Activated CD8-positive, alpha-beta T cell treated with anti-CD3 and anti-CD28 coated beads for 36 hours (primary cell): ENCODE data around the gene COL18A1. TPM values are rescaled to one million over a fixed set of nuclear protein-coding genes. Genes with fewer than 3 reads are reported as not detected.

Experiments used
- ATAC-seq: fragments of 200-7000 bp; cut with Tn5 transposase; one replicate; pipeline ENCODE4 v1.10.0; 2021; ENCODE audit warnings: mild to moderate bottlenecking, moderate library complexity
- CTCF ChIA-PET: fragments of 350-600 bp; sonication (Branson Sonifier 250); formaldehyde crosslinking; loops from one replicate; lab custom pipeline; 2021; ENCODE audit warnings: antibody characterized with exemption; lab: Charles Lee
- POLR2A ChIA-PET: fragments of 350-600 bp; sonication (Branson Sonifier 250); formaldehyde crosslinking; loops from one replicate; lab custom pipeline; 2021; ENCODE audit warnings: antibody characterized with exemption; lab: Charles Lee
- DNase-seq: peaks from one replicate; pipeline ENCODE4 v3.0.0-alpha.2; 2020
- H3K27ac Mint-ChIP-seq: one replicate; pipeline ENCODE4 v1.8.0; 2021; ENCODE audit warnings: mild to moderate bottlenecking, mixed read lengths
- H3K27me3 Mint-ChIP-seq: one replicate; pipeline ENCODE4 v1.8.0; 2021; ENCODE audit warnings: mixed read lengths
- H3K36me3 Mint-ChIP-seq: one replicate; pipeline ENCODE4 v1.8.0; 2021; ENCODE audit warnings: low read depth, mixed read lengths
- H3K4me1 Mint-ChIP-seq: one replicate; pipeline ENCODE4 v1.8.0; 2021; ENCODE audit warnings: low read depth, mixed read lengths
- H3K4me3 Mint-ChIP-seq: one replicate; pipeline ENCODE4 v1.8.0; 2021; ENCODE audit warnings: mild to moderate bottlenecking, moderate library complexity, mixed read lengths
- H3K9me3 Mint-ChIP-seq: one replicate; pipeline ENCODE4 v1.8.0; 2021; ENCODE audit warnings: mixed read lengths
- intact Hi-C: fragments of 100-400 bp; cut with micrococcal nuclease; formaldehyde crosslinking; loops from one replicate; pipeline ENCODE4 v1.10.0; 2022
- total RNA-seq, 2 experiments: library from RNA; stranded (reverse); gene quantifications; one replicate each; pipeline ENCODE4 v1.2.3, GENCODE V29; 2021
- TF ChIP-seq, protein P1 (sequence below): fragments of 200-600 bp; IDR thresholded peaks from one replicate; pipeline ENCODE4 v1.8.0; 2022; ENCODE audit warnings: antibody characterized with exemption, mild to moderate bottlenecking

Gene COL18A1
- total RNA-seq, 2 experiments from 2014 or later, result 9.4 to 9.7 TPM

DNA sequence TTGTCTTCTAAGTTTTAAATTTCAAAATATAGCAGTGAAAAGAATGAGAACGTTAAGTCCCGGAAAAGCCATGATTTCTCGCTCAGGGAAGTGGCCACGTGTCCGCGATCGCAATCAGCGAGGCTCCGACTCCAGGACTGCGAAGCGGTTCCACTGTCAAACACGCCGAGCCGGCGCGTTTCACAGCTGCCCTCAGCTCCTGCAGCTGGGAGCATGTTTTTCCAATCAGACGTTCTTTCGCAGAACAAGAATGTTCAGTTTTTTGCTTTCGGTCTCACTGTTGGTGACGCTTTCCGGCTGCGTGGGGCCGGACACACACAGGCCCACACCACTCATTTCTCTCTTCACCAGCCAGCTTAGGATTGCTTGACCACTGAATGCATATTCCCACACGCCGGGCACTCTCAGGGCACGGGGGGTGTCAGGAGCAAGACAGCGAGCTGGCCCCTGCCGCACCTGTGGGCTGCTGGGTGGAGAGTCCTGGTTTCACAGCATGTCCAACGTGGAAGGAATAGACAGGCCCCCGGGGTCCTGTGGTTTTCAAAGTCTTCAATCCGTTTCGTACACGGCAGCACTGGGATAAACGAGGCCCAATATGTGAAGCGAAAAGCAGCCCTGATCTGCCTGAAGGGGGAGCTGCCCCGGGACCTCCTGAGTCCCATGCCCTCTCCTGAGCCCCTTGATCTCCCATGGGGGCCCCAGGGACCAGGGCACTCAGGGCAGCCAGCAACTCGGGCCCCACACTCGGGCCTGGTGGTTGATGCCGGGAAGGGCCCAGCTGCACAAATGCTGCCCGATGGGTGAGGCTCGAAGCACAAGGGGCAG lies 47.3 kb upstream of the COL18A1 start:
- DNase-seq (no peak), ATAC-seq (no peak)
- TF ChIP-seq, protein P1, sequence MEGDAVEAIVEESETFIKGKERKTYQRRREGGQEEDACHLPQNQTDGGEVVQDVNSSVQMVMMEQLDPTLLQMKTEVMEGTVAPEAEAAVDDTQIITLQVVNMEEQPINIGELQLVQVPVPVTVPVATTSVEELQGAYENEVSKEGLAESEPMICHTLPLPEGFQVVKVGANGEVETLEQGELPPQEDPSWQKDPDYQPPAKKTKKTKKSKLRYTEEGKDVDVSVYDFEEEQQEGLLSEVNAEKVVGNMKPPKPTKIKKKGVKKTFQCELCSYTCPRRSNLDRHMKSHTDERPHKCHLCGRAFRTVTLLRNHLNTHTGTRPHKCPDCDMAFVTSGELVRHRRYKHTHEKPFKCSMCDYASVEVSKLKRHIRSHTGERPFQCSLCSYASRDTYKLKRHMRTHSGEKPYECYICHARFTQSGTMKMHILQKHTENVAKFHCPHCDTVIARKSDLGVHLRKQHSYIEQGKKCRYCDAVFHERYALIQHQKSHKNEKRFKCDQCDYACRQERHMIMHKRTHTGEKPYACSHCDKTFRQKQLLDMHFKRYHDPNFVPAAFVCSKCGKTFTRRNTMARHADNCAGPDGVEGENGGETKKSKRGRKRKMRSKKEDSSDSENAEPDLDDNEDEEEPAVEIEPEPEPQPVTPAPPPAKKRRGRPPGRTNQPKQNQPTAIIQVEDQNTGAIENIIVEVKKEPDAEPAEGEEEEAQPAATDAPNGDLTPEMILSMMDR, result no peak
- ChIA-PET CTCF (no interaction called here), POLR2A (no interaction called here)
- no peaks in the 10 kb centered on the region for H3K9me3 Mint-ChIP-seq
- H3K36me3 Mint-ChIP-seq, result no peaks in the 10 kb centered on the region
- H3K27ac Mint-ChIP-seq, result no peak overlapping the region
- H3K4me1 Mint-ChIP-seq, result peaks cover 6% of the 10 kb centered on the region
- intact Hi-C loops, result no loop called here
- peaks cover 20% of the 10 kb centered on the region for H3K27me3 Mint-ChIP-seq
- H3K4me3 Mint-ChIP-seq, result no peak overlapping the region

DNA sequence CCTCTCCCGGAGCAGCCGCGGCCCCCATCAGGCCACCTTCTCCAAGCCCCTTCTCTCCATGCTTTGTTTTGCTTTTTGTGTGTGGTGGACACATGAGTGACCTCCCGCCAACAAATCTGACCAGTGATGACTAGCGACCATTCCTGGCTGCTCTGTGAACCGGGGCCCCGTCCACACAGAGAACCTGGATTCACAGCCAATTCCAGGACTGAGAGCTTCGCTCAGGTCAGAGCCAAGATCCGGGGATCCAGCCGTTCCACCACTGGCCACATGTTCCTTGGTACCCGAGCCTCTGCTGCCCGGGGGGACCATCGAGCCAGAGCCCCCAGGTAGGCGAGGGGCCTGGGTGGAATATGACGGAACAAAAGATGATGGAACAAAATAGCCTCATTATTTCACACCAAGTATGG lies 46.7 kb upstream of the COL18A1 start:
- no peak for ATAC-seq
- Mint-ChIP-seq H3K4me3 (no peak overlapping the region), H3K36me3 (no peaks in the 10 kb centered on the region), H3K4me1 (peaks cover 6% of the 10 kb centered on the region), H3K27me3 (peaks cover 20% of the 10 kb centered on the region), H3K9me3 (no peaks in the 10 kb centered on the region), H3K27ac (no peak overlapping the region)
- TF ChIP-seq, protein P1, result no peak
- no peak for DNase-seq
- ChIA-PET POLR2A (no interaction called here), CTCF (no interaction called here)
- intact Hi-C loops, result no loop called here

DNA sequence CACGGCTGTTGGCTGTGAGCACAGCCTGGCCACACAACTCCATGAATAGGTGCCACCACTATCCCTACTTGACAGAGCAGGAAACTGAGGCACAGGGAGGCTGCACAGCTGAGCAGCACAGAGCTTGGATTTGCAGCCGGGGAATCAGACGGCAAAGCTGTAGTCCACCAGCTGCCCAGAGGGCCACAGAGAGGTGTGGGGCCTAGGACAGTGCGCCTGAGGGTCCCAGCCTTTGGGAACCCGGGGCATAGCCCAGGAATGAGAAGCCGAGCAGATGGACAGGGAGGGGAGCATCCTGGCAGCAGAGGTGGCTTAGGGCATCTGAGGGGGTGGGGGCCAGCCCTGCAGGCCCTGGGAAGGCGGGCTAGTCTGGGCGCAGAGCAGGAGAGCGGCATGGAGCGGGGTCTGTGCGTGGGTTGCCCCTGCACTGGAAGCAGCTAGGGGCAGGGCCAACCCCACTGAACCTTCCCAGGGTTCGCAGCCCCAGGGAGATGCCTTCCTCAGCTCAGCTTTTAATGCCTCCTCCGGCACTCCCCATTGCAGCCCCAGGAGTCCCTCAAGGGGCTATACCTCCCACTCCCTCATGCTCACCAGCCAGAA lies 46.2 kb upstream of the COL18A1 start:
- ChIA-PET CTCF (no interaction called here), POLR2A (interaction anchor here (0.6 kb wide), 1 partner anchor 40 kb away, joined by 3 read pairs; no protein-coding TSS in a partner anchor)
- H3K27me3 Mint-ChIP-seq, result peaks cover 18% of the 10 kb centered on the region
- ATAC-seq (no peak), DNase-seq (no peak)
- H3K27ac Mint-ChIP-seq, result no peak overlapping the region
- peaks cover 7% of the 10 kb centered on the region for H3K4me1 Mint-ChIP-seq
- intact Hi-C loops, result no loop called here
- H3K4me3 Mint-ChIP-seq, result no peak overlapping the region
- no peaks in the 10 kb centered on the region for H3K36me3 Mint-ChIP-seq
- no peaks in the 10 kb centered on the region for H3K9me3 Mint-ChIP-seq
- TF ChIP-seq, protein P1, result no peak

DNA sequence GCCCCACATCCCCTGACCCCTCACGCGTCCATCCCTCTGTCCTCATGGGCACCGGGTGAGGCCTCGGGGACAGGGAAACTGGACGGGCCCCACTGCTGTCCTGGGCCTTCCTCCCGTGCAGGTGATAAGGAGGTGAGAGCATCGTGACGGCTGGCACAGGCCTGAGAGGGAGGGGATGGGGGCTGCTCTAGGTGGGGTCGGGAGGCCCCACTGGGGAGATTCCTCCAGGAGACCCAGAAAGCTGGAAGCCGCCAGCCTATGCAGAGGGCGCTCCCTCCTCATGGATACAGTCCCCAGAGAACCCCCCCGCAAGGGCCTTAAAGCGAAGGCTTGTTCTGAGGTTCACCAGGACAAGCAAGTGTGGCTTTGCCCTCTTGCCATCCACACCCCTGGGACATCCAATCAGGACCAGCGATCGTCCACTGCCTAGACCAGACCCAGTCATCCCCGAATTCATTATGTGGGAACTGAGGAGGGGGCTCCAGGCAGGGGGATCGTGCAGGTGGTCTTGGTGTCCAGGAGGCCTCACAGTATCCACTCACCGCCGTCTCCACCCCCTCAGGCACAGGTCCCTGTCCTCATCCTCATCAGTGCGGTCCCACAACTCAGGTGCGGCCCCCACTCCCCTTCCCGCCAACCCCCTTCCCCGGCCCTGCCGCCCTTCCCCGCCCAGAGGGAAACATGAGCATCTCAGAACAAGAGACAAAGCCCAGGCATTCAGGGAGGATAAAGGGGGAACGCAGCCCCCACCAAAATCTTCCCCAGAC lies 45.3 kb upstream of the COL18A1 start:
- Mint-ChIP-seq H3K36me3 (no peaks in the 10 kb centered on the region), H3K27ac (no peak overlapping the region), H3K27me3 (peaks cover 21% of the 10 kb centered on the region), H3K9me3 (no peaks in the 10 kb centered on the region), H3K4me1 (peaks cover 13% of the 10 kb centered on the region), H3K4me3 (no peak overlapping the region)
- no peak for DNase-seq
- CTCF ChIA-PET, result no interaction called here
- ATAC-seq, result no peak
- intact Hi-C loops, result no loop called here
- TF ChIP-seq, protein P1, result no peak
- POLR2A ChIA-PET, result no interaction called here
